ENCODE measurements around the gene CDHR1. TPM values are rescaled to one million over a fixed set of nuclear protein-coding genes. Genes with fewer than 3 reads are reported as not detected.

The CDHR1 gene
- polyA plus RNA-seq, 1 experiment, result not detected

- no peaks in the 10 kb centered on the region for H3K27me3 ChIP-seq (ENCODE audit: control insufficient read depth, insufficient read depth, low read length)
- no peak for DNase-seq (ENCODE audit: low read depth, low spot score)
- no peaks in the 10 kb centered on the region; the same call in 1 of the 2 replicates for H3K9me3 ChIP-seq (ENCODE audit: control insufficient read depth, insufficient read depth, low read length)
- CTCF ChIA-PET, result no interaction called here
- POLR2A ChIA-PET, result no interaction called here
- no peak overlapping the region for H3K27ac ChIP-seq (ENCODE audit: low read depth, low read length)
- no peak overlapping the region for H3K4me3 ChIP-seq (ENCODE audit: low read depth, low read length)
- no peak for TF ChIP-seq CTCF (IDR thresholded peaks at IDR 0.05; ENCODE audit: low read depth, low read length)
Measured at GRCh38 chr10:84233940-84234339, 39.6 kb downstream of the CDHR1 start.

- no peaks in the 10 kb centered on the region; the same call in 1 of the 2 replicates for H3K9me3 ChIP-seq (ENCODE audit: control insufficient read depth, insufficient read depth, low read length)
- H3K27me3 ChIP-seq (ENCODE audit: control insufficient read depth, insufficient read depth, low read length), result no peaks in the 10 kb centered on the region
- no peak for TF ChIP-seq CTCF (IDR thresholded peaks at IDR 0.05; ENCODE audit: low read depth, low read length)
- H3K4me3 ChIP-seq (ENCODE audit: low read depth, low read length), result no peak overlapping the region
- POLR2A ChIA-PET, result no interaction called here
- CTCF ChIA-PET, result no interaction called here
- no peak for DNase-seq (ENCODE audit: low read depth, low spot score)
- H3K27ac ChIP-seq (ENCODE audit: low read depth, low read length), result no peak overlapping the region
Measured at GRCh38 chr10:84234479-84234878, 40.1 kb downstream of the CDHR1 start.

GRCh38 chr10:84235096-84235495 is 40.8 kb downstream of the CDHR1 start:
- H3K27me3 ChIP-seq (ENCODE audit: control insufficient read depth, insufficient read depth, low read length), result peaks cover 2% of the 10 kb centered on the region
- H3K27ac ChIP-seq (ENCODE audit: low read depth, low read length), result no peak overlapping the region
- TF ChIP-seq CTCF (IDR thresholded peaks at IDR 0.05; ENCODE audit: low read depth, low read length), result no peak
- no peaks in the 10 kb centered on the region; the same call in 1 of the 2 replicates for H3K9me3 ChIP-seq (ENCODE audit: control insufficient read depth, insufficient read depth, low read length)
- DNase-seq (ENCODE audit: low read depth, low spot score), result no peak
- no peak overlapping the region for H3K4me3 ChIP-seq (ENCODE audit: low read depth, low read length)
- POLR2A ChIA-PET, result no interaction called here
- CTCF ChIA-PET, result no interaction called here

GRCh38 chr10:84236807-84237198 is 42.5 kb downstream of the CDHR1 start:
- no peak for DNase-seq (ENCODE audit: low read depth, low spot score)
- Histone ChIP-seq H3K27me3 (ENCODE audit: control insufficient read depth, insufficient read depth, low read length) (peaks cover 7% of the 10 kb centered on the region), H3K27ac (ENCODE audit: low read depth, low read length) (no peak overlapping the region), H3K9me3 (ENCODE audit: control insufficient read depth, insufficient read depth, low read length) (no peaks in the 10 kb centered on the region; the same call in 1 of the 2 replicates), H3K4me3 (ENCODE audit: low read depth, low read length) (no peak overlapping the region)
- ChIA-PET CTCF (interaction anchor here (1.4 kb wide), 1 partner anchor 300 kb away, joined by 4 read pairs; no protein-coding TSS in a partner anchor), POLR2A (no interaction called here)
- TF ChIP-seq CTCF (IDR thresholded peaks at IDR 0.05; ENCODE audit: low read depth, low read length), result no peak

GRCh38 chr10:84237199-84238051 is 43.1 kb downstream of the CDHR1 start:
- POLR2A ChIA-PET, result no interaction called here

More at GRCh38 chr10:84237199-84238051, 43.1 kb downstream of the CDHR1 start:
- Histone ChIP-seq H3K4me3 (ENCODE audit: low read depth, low read length) (no peak overlapping the region), H3K27ac (ENCODE audit: low read depth, low read length) (no peak overlapping the region), H3K9me3 (ENCODE audit: control insufficient read depth, insufficient read depth, low read length) (no peaks in the 10 kb centered on the region; the same call in 1 of the 2 replicates), H3K27me3 (ENCODE audit: control insufficient read depth, insufficient read depth, low read length) (peaks cover 10% of the 10 kb centered on the region)
- TF ChIP-seq CTCF (IDR thresholded peaks at IDR 0.05; ENCODE audit: low read depth, low read length), result no peak
- CTCF ChIA-PET, result interaction anchor here (1.4 kb wide), 1 partner anchor 300 kb away, joined by 4 read pairs; no protein-coding TSS in a partner anchor
- no peak for DNase-seq (ENCODE audit: low read depth, low spot score)

All from AG04450 (cell line).